GM20431 (cell line): ENCODE measurements around the gene TTC22.

Experiments
- in situ Hi-C: fragments of 300-500 bp; cut with MseI, MboI; formaldehyde crosslinking; loops from one replicate; pipeline ENCODE4 v1.15.0; 2020; ENCODE audit warnings: low sequenced_read_pairs; ENCODE audit not compliant: unreplicated experiment

TTC22 gene

GRCh38 chr1:54800899-54801759 lies at the start of gene TTC22:
Gene TTC22 (minus strand): TSS chr1:54801323. CDS start chr1:54801163, 160 bp downstream.
- in situ Hi-C loops = no loop called here

GRCh38 chr1:54850737-54851136 lies 49.6 kb upstream of the TTC22 start:
- in situ Hi-C loops = no loop called here

GRCh38 chr1:54850069-54850730 lies 49.1 kb upstream of the TTC22 start:
- in situ Hi-C loops = no loop called here

GRCh38 chr1:54849219-54850068 lies 48.3 kb upstream of the TTC22 start:
- in situ Hi-C loops = no loop called here

GRCh38 chr1:54848134-54848948 lies 47.2 kb upstream of the TTC22 start:
- in situ Hi-C loops = no loop called here

- in situ Hi-C loops = no loop called here
Observed at GRCh38 chr1:54846716-54847284, 45.7 kb upstream of the TTC22 start.

- in situ Hi-C loops = no loop called here
Observed at GRCh38 chr1:54846301-54846700, 45.2 kb upstream of the TTC22 start.

- in situ Hi-C loops = no loop called here
Observed at GRCh38 chr1:54845772-54846171, 44.6 kb upstream of the TTC22 start.

- in situ Hi-C loops = no loop called here
Observed at GRCh38 chr1:54844564-54844963, 43.4 kb upstream of the TTC22 start.

GRCh38 chr1:54843449-54843848 lies 42.3 kb upstream of the TTC22 start:
- in situ Hi-C loops = no loop called here

GRCh38 chr1:54842963-54843362 lies 41.8 kb upstream of the TTC22 start:
- in situ Hi-C loops = no loop called here

GRCh38 chr1:54842206-54842915 lies 41.2 kb upstream of the TTC22 start:
- in situ Hi-C loops = no loop called here

- in situ Hi-C loops = no loop called here
Observed at GRCh38 chr1:54839824-54840223, 38.7 kb upstream of the TTC22 start.

- in situ Hi-C loops = no loop called here
Observed at GRCh38 chr1:54838565-54839180, 37.5 kb upstream of the TTC22 start.

GRCh38 chr1:54837002-54837853 lies 36.1 kb upstream of the TTC22 start:
- in situ Hi-C loops = no loop called here

GRCh38 chr1:54836594-54836993 lies 35.5 kb upstream of the TTC22 start:
- in situ Hi-C loops = no loop called here

- in situ Hi-C loops = no loop called here
Observed at GRCh38 chr1:54835970-54836369, 34.8 kb upstream of the TTC22 start.
